GM10847 (cell line): ENCODE measurements around the gene NEK3.

Experiments
- POLR2A ChIP-seq: IDR thresholded peaks from 2 replicates; pipeline ENCODE4 v1.6.1; 2011; ENCODE audit not compliant: insufficient read length; ENCODE audit errors: extremely low read depth

Gene NEK3

GRCh38 chr13:52105841-52106240, 53.6 kb downstream of the NEK3 start:
- TF ChIP-seq POLR2A, result no peak

GRCh38 chr13:52104624-52105023, 54.8 kb downstream of the NEK3 start:
- TF ChIP-seq POLR2A, result no peak

- no peak for TF ChIP-seq POLR2A
These were observed 56.0 kb downstream of the NEK3 start for GRCh38 chr13:52103386-52103785.

GRCh38 chr13:52097197-52097596, 62.2 kb downstream of the NEK3 start:
- TF ChIP-seq POLR2A, result no peak

GRCh38 chr13:52096748-52097147, 62.6 kb downstream of the NEK3 start:
- no peak for TF ChIP-seq POLR2A

GRCh38 chr13:52096062-52096461, 63.3 kb downstream of the NEK3 start:
- no peak for TF ChIP-seq POLR2A

- TF ChIP-seq POLR2A, result no peak
These were observed 67.3 kb downstream of the NEK3 start for GRCh38 chr13:52092087-52092486.

- TF ChIP-seq POLR2A, result no peak
These were observed 67.9 kb downstream of the NEK3 start for GRCh38 chr13:52091473-52091872.

- no peak for TF ChIP-seq POLR2A
These were observed 74.0 kb downstream of the NEK3 start for GRCh38 chr13:52085421-52085820.
